Measurements from ENCODE around the gene ZNF579. TPM values are rescaled to one million over a fixed set of nuclear protein-coding genes. Genes with fewer than 3 reads are reported as not detected.
A peak's percentile ranks its signal among the peaks of the same experiment; 100 is the strongest.
"Not testable (repeated sequence)": the region's sequence is repeated elsewhere in the genome, so short reads cannot be mapped to it uniquely, and the experiment has no call there.

Gene ZNF579
- total and polyA plus RNA-seq, 8 donors: 10.7 to 14.7 (median 12.9) TPM

DNA sequence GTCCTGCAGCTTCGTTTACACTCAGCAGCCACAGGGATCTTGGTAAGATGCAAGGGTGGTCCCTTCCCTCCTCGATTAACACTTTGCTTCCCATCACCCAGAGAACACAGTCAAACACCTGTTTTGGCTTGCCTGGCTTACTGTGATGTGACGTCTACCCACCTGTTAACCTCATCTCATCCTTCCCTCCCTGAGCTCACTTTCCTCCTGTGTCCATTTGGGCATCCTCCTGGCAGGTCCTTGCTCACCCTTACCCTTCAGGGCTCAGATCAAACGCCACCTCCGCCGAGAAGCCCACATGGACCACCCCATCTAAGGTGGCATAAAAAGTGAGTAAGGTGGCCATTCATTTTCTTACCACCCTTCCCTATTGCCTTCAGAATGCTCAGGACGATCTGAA is 9.5 kb upstream of the ZNF579 start:
- peaks cover 0 to 30% of the 10 kb centered on the region in 2 donors for H3K36me3 ChIP-seq

DNA sequence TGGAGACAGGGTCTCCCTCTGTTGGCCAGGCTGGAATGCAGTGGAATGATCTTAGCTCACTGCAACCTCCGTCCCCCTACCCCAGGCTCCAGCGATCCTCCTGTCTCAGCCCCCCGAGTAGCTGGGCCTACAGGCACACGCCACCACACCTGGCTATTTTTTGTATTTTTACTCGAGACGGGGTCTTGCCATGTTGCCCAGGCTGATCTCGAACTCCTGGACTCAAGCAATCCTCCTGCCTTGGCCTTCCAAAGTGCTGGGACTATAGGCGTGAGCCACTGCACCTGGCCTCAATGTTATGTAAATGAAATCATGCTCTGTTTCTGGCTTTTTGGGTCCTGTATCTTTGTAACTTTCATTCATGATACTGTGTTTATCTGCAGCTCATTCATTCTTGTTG is 8.1 kb upstream of the ZNF579 start:
- DNase-seq (peak in 1 of 4 donors; percentile 15), ATAC-seq (no peak)
- Histone ChIP-seq H3K36me3 (peaks cover 0 to 18% of the 10 kb centered on the region in 2 donors), H3K27me3 (peaks cover 0 to 29% of the 10 kb centered on the region in 2 donors), H3K4me3 (no peak overlapping the region), H3K27ac (no peak overlapping the region), H3K4me1 (peaks cover 5 to 23% of the 10 kb centered on the region in 2 donors), H3K9me3 (no peaks in the 10 kb centered on the region)
- TF ChIP-seq CTCF (IDR thresholded peaks at IDR 0.05): no peak
- intact Hi-C loops (cut with DNase I): no loop called here

More for the DNA sequence above, 9.5 kb upstream of the ZNF579 start:
- H3K27me3 ChIP-seq: peaks cover 0 to 23% of the 10 kb centered on the region in 2 donors
- no peak overlapping the region for H3K4me3 ChIP-seq
- H3K4me1 ChIP-seq: peaks cover 5 to 23% of the 10 kb centered on the region in 2 donors
- H3K27ac ChIP-seq: no peak overlapping the region
- TF ChIP-seq CTCF (IDR thresholded peaks at IDR 0.05): no peak
- DNase-seq (peak in 1 of 4 donors; percentile 16), ATAC-seq (no peak)
- H3K9me3 ChIP-seq: no peaks in the 10 kb centered on the region
- intact Hi-C loops (cut with DNase I): no loop called here

GRCh38 chr19:55586976-55587668 is 6.5 kb upstream of the ZNF579 start:
- Histone ChIP-seq H3K4me3 (peak overlapping the region; percentile 27 to 34), H3K27ac (peak overlapping the region; percentile 20 to 48), H3K4me1 (peaks cover 5 to 23% of the 10 kb centered on the region in 2 donors), H3K9me3 (no peaks in the 10 kb centered on the region), H3K27me3 (peaks cover 0 to 29% of the 10 kb centered on the region in 2 donors), H3K36me3 (peaks cover 0 to 4% of the 10 kb centered on the region in 2 donors)
- no peak for TF ChIP-seq CTCF (IDR thresholded peaks at IDR 0.05)
- ATAC-seq (peak; percentile 89), DNase-seq (peak in 3 of 4 donors; percentile 95 to 97 (median 95))
- intact Hi-C loops (cut with DNase I): no loop called here

DNA sequence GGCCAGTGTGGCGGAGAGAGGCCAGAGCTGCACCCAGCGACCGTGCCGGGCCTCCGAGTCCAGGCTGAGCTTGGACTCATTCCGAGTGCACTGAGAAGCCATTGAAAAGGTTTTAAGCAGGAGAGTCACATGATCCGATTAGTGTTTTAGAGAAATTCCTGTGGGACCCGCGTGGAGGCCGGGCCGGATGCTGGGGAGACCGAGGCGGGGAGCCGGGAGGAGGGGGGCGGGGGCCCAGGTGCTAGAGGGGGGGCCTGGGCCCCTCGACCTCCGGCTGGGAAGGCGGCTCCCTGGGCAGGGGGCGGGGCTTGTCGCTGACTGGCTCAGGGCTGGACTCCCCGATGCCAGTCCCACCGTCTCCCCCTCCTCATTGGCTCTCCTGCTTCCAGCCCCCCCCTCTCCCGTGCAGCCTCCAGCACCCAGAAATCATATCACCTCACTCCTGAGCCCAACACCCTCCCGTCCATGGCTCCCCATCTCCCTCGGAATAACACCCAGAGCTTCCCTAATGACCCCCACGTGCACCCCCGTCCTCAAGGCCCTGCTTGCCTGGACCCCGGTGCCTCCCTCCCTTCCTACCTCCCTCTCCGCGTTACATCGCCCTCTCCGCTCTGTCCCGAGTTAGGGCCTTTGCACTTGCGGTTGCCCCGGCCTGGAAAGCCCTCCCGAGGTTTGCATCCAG is 5.2 kb upstream of the ZNF579 start:
- Histone ChIP-seq H3K4me3 (peak overlapping the region; percentile 10 to 19), H3K9me3 (no peaks in the 10 kb centered on the region), H3K4me1 (peaks cover 10 to 30% of the 10 kb centered on the region in 2 donors), H3K27me3 (peaks cover 0 to 29% of the 10 kb centered on the region in 2 donors), H3K36me3 (no peaks in the 10 kb centered on the region), H3K27ac (peak overlapping the region in 1 of 2 donors; percentile 27)
- no peak for TF ChIP-seq CTCF (IDR thresholded peaks at IDR 0.05)
- peak in 3 of 4 donors; percentile 86 to 90 (median 88) for DNase-seq
- intact Hi-C loops (cut with DNase I): no loop called here
- ATAC-seq: peak; percentile 79

DNA sequence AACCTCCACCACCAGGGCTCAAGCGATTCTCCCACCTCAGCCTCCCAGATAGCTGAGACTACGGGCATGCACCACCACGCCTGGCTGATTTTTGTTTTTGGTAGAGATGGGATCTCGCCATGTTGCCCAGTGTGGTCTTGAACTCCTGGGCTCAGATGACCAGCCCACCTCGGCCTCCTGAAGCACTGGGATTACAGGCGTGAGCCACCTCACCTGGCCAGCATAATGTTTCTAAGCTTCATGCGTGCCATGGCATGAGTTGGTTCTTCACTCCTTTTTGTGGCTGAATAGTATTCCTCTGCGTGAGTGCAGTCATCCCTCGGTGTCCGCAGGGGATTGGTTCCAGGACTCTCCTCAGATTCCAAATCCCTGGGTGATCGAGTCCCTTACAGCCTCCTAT is 4.2 kb upstream of the ZNF579 start:
- intact Hi-C loops (cut with DNase I): no loop called here
- Histone ChIP-seq H3K36me3 (no peaks in the 10 kb centered on the region), H3K4me1 (peaks cover 10 to 34% of the 10 kb centered on the region in 2 donors), H3K27ac (no peak overlapping the region), H3K9me3 (no peaks in the 10 kb centered on the region), H3K4me3 (no peak overlapping the region), H3K27me3 (peaks cover 0 to 29% of the 10 kb centered on the region in 2 donors)
- no peak for DNase-seq
- no peak for TF ChIP-seq CTCF (IDR thresholded peaks at IDR 0.05)
- no peak for ATAC-seq

DNA sequence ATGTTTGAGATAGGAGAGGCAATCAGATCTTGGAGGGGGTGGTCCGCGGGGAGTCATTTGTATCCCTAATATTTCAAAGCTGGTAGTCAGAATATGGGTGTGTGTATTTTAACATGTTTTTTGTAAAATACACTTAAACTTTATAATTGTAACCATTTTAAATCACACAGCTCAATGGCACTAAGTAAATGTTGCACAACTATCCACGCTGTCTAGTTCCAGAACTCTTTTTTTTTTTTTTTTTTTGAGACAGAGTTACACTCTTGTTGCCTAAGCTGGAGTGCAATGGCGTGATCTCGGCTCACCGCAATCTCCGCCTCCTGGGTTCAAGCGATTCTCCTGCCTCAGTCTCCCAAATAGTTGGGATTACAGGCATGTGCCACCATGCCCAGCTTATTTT is 3.2 kb upstream of the ZNF579 start:
- H3K4me1 ChIP-seq: peaks cover 10 to 41% of the 10 kb centered on the region in 2 donors
- not testable (repeated sequence) for H3K4me3 ChIP-seq, H3K9me3 ChIP-seq

GRCh38 chr19:55582284-55582683 is 1.6 kb upstream of the ZNF579 start:
- ATAC-seq; H3K9me3 ChIP-seq; H3K4me3 ChIP-seq; intact Hi-C loops (cut with DNase I); DNase-seq: not testable (repeated sequence)
- Histone ChIP-seq H3K36me3 (peaks cover 0 to 19% of the 10 kb centered on the region in 2 donors), H3K27ac (peak overlapping the region in 1 of 2 donors; percentile 87), H3K27me3 (peaks cover 0 to 27% of the 10 kb centered on the region in 2 donors), H3K4me1 (peaks cover 10 to 33% of the 10 kb centered on the region in 2 donors)

More for the DNA sequence above, 3.2 kb upstream of the ZNF579 start:
- H3K36me3 ChIP-seq; ATAC-seq; DNase-seq; intact Hi-C loops (cut with DNase I): not testable (repeated sequence)
- Histone ChIP-seq H3K27ac (peak overlapping the region in 1 of 2 donors; percentile 6), H3K27me3 (peaks cover 0 to 29% of the 10 kb centered on the region in 2 donors)
